Measurements from ENCODE around the gene RBM6. TPM values are rescaled to one million over a fixed set of nuclear protein-coding genes. Genes with fewer than 3 reads are reported as not detected.

The RBM6 gene
- total RNA-seq, 1 donor from 2014 or later = 53.9 TPM

DNA sequence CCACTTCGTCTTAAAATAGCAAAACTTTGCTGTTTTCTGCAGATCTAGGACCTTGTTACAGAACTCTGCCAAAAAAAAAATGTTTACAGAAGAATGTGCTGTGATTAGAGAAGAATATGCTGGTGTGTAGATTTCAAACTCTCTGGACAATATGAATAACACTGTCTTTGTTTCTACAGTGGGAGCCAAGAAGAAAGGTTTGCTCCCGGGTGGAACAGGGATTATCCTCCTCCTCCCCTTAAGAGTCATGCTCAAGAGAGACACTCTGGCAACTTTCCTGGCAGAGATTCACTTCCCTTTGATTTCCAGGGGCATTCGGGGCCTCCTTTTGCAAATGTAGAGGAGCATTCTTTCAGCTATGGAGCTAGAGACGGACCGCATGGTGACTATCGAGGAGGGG, 27.3 kb downstream of the RBM6 start:
- Histone ChIP-seq H3K4me3 (ENCODE audit: insufficient read depth, low read depth, low read length) (no peak overlapping the region), H3K4me2 (ENCODE audit: low read length) (peak overlapping the region; percentile 20), H3K79me2 (ENCODE audit: insufficient read depth, low read length) (peaks cover 69% of the 10 kb centered on the region), H3K36me3 (ENCODE audit: insufficient read depth, low read length) (peaks cover 4% of the 10 kb centered on the region), H3K27ac (ENCODE audit: low read depth, low read length) (no peak overlapping the region), H3K4me1 (ENCODE audit: insufficient read depth, low read length) (peaks cover 5% of the 10 kb centered on the region), H3K9ac (ENCODE audit: low read length) (no peak overlapping the region), H4K20me1 (ENCODE audit: insufficient read depth, low read length) (peaks cover 37% of the 10 kb centered on the region), H3K9me3 (ENCODE audit: insufficient read depth, low read depth, low read length) (no peaks in the 10 kb centered on the region), H2AFZ (ENCODE audit: low read depth, low read length) (no peak overlapping the region), H3K27me3 (ENCODE audit: insufficient read depth, low read length) (no peaks in the 10 kb centered on the region)
- Mint-ChIP-seq H3K9me3 (ENCODE audit: unreplicated experiment) (no peaks in the 10 kb centered on the region), H3K4me3 (ENCODE audit: unreplicated experiment) (no peak overlapping the region), H3K27ac (ENCODE audit: unreplicated experiment) (peak overlapping the region; percentile 26), H3K36me3 (ENCODE audit: low read depth, unreplicated experiment) (peaks cover 9% of the 10 kb centered on the region), H3K4me1 (ENCODE audit: low read depth, unreplicated experiment) (peaks cover 14% of the 10 kb centered on the region), H3K27me3 (ENCODE audit: low read depth, unreplicated experiment) (no peaks in the 10 kb centered on the region)
- TF ChIP-seq, protein P1, sequence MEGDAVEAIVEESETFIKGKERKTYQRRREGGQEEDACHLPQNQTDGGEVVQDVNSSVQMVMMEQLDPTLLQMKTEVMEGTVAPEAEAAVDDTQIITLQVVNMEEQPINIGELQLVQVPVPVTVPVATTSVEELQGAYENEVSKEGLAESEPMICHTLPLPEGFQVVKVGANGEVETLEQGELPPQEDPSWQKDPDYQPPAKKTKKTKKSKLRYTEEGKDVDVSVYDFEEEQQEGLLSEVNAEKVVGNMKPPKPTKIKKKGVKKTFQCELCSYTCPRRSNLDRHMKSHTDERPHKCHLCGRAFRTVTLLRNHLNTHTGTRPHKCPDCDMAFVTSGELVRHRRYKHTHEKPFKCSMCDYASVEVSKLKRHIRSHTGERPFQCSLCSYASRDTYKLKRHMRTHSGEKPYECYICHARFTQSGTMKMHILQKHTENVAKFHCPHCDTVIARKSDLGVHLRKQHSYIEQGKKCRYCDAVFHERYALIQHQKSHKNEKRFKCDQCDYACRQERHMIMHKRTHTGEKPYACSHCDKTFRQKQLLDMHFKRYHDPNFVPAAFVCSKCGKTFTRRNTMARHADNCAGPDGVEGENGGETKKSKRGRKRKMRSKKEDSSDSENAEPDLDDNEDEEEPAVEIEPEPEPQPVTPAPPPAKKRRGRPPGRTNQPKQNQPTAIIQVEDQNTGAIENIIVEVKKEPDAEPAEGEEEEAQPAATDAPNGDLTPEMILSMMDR (IDR thresholded peaks at IDR 0.05; ENCODE audit: insufficient read depth, low read depth, low read length) = no peak
- TF ChIP-seq EZH2 (IDR thresholded peaks at IDR 0.05; ENCODE audit: insufficient read depth, low read length) = no peak
- DNase-seq (ENCODE audit: low read depth) = peak; percentile 26
- no peak for FAIRE-seq

DNA sequence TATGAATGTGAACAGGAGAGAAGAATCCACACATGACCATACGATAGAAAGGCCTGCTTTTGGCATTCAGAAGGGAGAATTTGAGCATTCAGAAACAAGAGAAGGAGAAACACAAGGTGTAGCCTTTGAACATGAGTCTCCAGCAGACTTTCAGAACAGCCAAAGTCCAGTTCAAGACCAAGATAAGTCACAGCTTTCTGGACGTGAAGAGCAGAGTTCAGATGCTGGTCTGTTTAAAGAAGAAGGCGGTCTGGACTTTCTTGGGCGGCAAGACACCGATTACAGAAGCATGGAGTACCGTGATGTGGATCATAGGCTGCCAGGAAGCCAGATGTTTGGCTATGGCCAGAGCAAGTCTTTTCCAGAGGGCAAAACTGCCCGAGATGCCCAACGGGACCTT, 28.4 kb downstream of the RBM6 start:
- Histone ChIP-seq H3K9me3 (ENCODE audit: insufficient read depth, low read depth, low read length) (no peaks in the 10 kb centered on the region), H3K4me1 (ENCODE audit: insufficient read depth, low read length) (peaks cover 13% of the 10 kb centered on the region), H3K79me2 (ENCODE audit: insufficient read depth, low read length) (peaks cover 61% of the 10 kb centered on the region), H2AFZ (ENCODE audit: low read depth, low read length) (no peak overlapping the region), H3K27ac (ENCODE audit: low read depth, low read length) (no peak overlapping the region), H3K4me3 (ENCODE audit: insufficient read depth, low read depth, low read length) (no peak overlapping the region), H3K27me3 (ENCODE audit: insufficient read depth, low read length) (no peaks in the 10 kb centered on the region), H4K20me1 (ENCODE audit: insufficient read depth, low read length) (peaks cover 37% of the 10 kb centered on the region), H3K4me2 (ENCODE audit: low read length) (no peak overlapping the region), H3K9ac (ENCODE audit: low read length) (no peak overlapping the region), H3K36me3 (ENCODE audit: insufficient read depth, low read length) (peaks cover 1% of the 10 kb centered on the region)
- Mint-ChIP-seq H3K4me1 (ENCODE audit: low read depth, unreplicated experiment) (peaks cover 20% of the 10 kb centered on the region), H3K27me3 (ENCODE audit: low read depth, unreplicated experiment) (no peaks in the 10 kb centered on the region), H3K27ac (ENCODE audit: unreplicated experiment) (no peak overlapping the region), H3K4me3 (ENCODE audit: unreplicated experiment) (no peak overlapping the region), H3K9me3 (ENCODE audit: unreplicated experiment) (no peaks in the 10 kb centered on the region), H3K36me3 (ENCODE audit: low read depth, unreplicated experiment) (peaks cover 9% of the 10 kb centered on the region)
- no peak for TF ChIP-seq EZH2 (IDR thresholded peaks at IDR 0.05; ENCODE audit: insufficient read depth, low read length)
- TF ChIP-seq, protein P1 (IDR thresholded peaks at IDR 0.05; ENCODE audit: insufficient read depth, low read depth, low read length) = no peak
- DNase-seq (ENCODE audit: low read depth) (no peak), FAIRE-seq (no peak)

DNA sequence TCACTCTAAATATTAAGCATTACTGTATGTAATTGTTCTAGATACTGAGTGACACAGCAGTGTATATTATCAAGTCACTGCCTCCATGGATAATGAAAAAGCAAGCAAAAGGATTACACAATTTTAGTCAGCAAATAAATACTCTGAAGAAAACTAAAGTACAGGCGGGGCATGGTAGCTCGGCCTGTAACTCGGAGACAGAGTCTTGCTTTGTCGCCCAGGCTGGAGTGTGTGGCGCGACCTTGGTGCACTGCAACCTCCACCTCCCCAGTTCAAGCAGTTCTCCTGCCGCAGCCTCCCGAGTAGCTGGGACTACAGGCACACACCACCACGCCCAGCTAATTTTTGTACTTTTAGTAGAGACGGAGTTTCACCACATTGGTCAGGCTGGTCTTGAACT, 32.7 kb downstream of the RBM6 start:
- peak overlapping the region; percentile 92 for H3K27ac Mint-ChIP-seq (ENCODE audit: unreplicated experiment)
- Histone ChIP-seq H4K20me1 (ENCODE audit: insufficient read depth, low read length) (peaks cover 34% of the 10 kb centered on the region), H3K27ac (ENCODE audit: low read depth, low read length) (peak overlapping the region; percentile 68), H3K4me2 (ENCODE audit: low read length) (peak overlapping the region; percentile 73), H3K4me3 (ENCODE audit: insufficient read depth, low read depth, low read length) (no peak overlapping the region), H3K36me3 (ENCODE audit: insufficient read depth, low read length) (peaks cover 14% of the 10 kb centered on the region), H3K9me3 (ENCODE audit: insufficient read depth, low read depth, low read length) (no peaks in the 10 kb centered on the region), H3K9ac (ENCODE audit: low read length) (peak overlapping the region; percentile 56), H3K4me1 (ENCODE audit: insufficient read depth, low read length) (peaks cover 10% of the 10 kb centered on the region), H3K79me2 (ENCODE audit: insufficient read depth, low read length) (peaks cover 32% of the 10 kb centered on the region), H2AFZ (ENCODE audit: low read depth, low read length) (no peak overlapping the region), H3K27me3 (ENCODE audit: insufficient read depth, low read length) (no peaks in the 10 kb centered on the region)
- H3K9me3 Mint-ChIP-seq (ENCODE audit: unreplicated experiment) = no peaks in the 10 kb centered on the region
- FAIRE-seq (no peak), DNase-seq (ENCODE audit: low read depth) (no peak)
- TF ChIP-seq, protein P1 (IDR thresholded peaks at IDR 0.05; ENCODE audit: insufficient read depth, low read depth, low read length) = no peak
- no peak for TF ChIP-seq EZH2 (IDR thresholded peaks at IDR 0.05; ENCODE audit: insufficient read depth, low read length)
- no peaks in the 10 kb centered on the region for H3K27me3 Mint-ChIP-seq (ENCODE audit: low read depth, unreplicated experiment)
- peaks cover 11% of the 10 kb centered on the region for H3K4me1 Mint-ChIP-seq (ENCODE audit: low read depth, unreplicated experiment)
- no peak overlapping the region for H3K4me3 Mint-ChIP-seq (ENCODE audit: unreplicated experiment)
- H3K36me3 Mint-ChIP-seq (ENCODE audit: low read depth, unreplicated experiment) = peaks cover 6% of the 10 kb centered on the region

Measured in astrocyte (in vitro differentiated cells and primary cell).